GM21737 (cell line): ENCODE results near the gene DCTN1.

Source experiments
- ATAC-seq: cut with Tn5 transposase; IDR thresholded peaks from one replicate; pipeline ENCODE4 v1.9.1; 2021; ENCODE audit warnings: mild to moderate bottlenecking, moderate library complexity; ENCODE audit not compliant: unreplicated experiment

The DCTN1 gene

DNA sequence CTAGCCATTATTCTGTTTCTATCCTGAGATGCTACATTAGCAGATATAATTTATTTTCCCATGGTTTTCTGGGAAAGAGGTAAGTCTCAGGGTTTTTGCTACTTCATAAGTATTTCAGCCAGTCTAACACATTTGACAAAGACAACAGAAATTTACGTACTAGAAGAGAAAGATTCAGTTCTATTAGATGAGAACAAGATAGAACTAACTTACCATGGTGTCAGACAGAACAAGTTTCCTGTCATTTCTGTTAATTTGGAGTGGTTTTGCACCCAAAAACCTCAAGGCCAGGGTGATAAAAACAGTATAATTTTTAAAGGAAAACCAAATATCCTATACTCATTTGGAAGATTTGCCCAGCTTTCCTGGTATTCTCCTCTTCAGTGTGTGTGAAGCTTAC, 52.5 kb downstream of the DCTN1 start:
- ATAC-seq = no peak

GRCh38 chr2:74327199-74327598, 52.9 kb downstream of the DCTN1 start:
- no peak for ATAC-seq

GRCh38 chr2:74325815-74326214, 54.3 kb downstream of the DCTN1 start:
- ATAC-seq = no peak

GRCh38 chr2:74321737-74322136, 58.4 kb downstream of the DCTN1 start:
- ATAC-seq = no peak

DNA sequence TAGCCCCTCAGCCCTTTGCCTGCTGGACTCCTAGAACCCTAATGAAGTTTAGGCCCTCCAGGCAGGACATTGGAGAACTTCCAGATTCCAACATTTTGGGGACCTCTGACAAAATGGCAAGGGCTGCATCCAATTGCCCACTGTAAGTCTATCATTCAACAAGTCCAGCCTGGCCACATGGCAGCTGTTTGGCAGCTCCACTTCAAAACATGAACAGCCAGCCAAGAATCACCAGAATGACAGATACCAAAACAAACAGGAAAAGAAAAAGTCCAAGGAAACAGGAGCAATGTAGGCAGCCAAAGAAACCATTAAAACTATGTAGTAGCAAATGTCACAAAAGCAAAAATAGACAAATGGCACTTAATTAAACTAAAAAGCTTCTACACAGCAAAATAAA, 62.4 kb downstream of the DCTN1 start:
- no peak for ATAC-seq

DNA sequence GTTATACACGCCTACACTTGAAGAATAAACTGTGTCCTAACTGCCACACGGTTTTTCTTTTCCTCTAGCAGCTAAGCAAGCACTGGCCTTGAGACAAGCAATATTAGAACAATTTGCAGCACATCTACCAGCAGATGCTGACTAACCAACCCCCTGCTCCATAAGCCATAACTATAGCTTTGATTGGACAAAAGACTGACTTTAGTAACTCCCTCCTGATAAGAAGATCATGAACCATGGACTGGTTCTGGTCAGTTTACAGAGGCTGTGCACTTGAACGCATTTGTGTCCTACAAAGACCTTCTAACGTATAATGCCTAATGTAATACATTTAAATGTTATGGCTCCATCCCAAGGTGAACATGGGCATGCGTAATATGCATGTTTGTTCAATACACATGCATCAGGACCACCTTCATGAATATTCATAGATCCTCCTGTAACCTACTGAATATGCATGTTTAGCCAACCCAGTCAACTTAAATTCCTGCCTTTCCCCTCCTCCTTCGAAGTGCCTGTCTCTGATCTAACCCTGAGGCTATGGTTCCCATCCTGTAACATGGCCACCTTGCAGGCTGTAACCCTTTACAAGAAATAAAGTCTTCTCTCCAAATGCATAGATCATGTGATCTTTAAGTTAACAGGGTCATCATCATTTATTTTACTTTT, 63.4 kb downstream of the DCTN1 start:
- no peak for ATAC-seq

- ATAC-seq = no peak
Measured at GRCh38 chr2:74314107-74314506, 66.0 kb downstream of the DCTN1 start.

DNA sequence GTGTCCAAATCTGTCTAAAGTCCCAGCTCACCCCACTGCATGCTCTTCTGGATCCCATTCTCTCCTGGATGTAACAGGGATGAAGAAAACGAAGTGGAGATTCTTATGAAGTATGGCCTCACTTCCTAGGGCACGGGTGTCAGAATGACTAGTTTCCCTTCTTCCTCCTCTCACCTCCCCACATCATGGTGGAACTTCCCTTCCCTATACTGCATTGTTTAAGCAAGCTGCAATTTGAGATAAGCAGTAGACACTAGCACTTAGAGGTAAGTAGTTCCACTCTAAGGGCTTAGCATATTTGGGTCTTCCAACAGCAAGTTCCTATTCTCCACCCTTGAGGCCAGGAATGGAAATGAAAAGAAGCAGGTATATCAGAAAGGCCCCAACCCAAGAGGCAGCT, 66.6 kb downstream of the DCTN1 start:
- ATAC-seq = no peak

DNA sequence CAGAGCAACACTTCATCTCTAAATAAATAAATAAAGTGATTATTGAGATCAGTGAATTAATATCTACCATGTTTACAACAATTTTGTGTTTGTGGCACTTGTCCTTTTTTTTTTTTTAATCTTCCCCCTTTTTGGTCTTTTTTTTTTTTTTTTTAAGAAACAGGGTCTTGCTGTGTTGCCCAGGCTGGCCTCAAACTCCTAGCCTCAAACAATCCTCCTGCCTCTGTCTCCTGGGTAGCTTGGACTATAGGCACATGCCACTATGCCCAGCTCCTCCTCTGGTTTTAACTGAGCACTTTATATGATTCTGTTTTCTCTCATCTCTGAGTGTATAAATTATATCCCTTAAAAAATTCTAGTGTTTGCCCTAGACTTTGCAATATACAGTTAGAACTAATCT, 67.2 kb downstream of the DCTN1 start:
- no peak for ATAC-seq
